GM15510 (cell line): ENCODE results near the gene HECTD1.

Source experiments
- POLR2A ChIP-seq: IDR thresholded peaks from 3 replicates; pipeline ENCODE4 v1.6.1; 2011; ENCODE audit warnings: borderline replicate concordance; ENCODE audit not compliant: insufficient read length; ENCODE audit errors: extremely low read depth

Gene HECTD1

DNA sequence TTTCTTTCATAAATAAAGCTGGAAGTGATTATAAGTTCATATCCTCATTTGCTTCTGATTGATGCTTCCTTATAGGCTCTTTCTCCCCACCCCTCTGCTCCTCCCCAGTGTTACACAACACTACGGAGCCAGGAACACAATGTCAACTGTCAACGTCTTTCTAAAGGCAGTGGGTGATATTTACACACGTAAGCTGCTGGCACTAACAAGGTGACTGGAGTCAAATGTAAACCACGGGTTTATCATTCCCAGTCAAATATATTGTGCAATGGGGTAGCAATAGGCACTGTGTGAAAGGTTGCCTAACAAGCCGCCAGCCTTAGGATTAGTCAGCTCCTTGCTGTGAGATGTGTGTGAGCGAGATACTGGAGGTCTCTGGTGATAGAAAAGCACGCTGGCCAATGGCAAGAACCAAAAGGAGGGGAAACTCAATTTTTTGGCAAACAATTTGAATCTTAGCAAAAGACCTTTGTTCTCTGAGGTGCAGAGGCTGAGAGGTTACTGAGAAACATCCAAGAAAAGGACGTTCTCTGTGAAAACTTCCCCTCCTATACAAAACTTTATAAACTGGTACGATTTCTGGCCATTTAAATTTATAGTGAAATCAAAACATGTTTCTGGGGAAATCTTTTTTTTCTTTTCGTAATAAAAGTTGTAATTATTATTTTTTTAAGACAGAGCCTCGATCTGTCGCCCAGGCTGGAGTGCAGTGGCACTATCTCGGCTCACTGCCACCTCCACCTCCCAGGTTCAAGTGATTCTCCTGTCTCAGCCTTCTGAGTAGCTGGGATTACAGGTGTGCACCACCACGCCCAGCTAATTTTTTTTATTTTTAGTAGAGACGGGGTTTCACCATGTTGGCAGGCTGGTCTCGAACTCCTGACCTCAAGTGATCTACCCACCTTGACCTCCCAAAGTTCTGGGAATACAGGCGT, 22.3 kb upstream of the HECTD1 start:
- TF ChIP-seq POLR2A, result no peak

DNA sequence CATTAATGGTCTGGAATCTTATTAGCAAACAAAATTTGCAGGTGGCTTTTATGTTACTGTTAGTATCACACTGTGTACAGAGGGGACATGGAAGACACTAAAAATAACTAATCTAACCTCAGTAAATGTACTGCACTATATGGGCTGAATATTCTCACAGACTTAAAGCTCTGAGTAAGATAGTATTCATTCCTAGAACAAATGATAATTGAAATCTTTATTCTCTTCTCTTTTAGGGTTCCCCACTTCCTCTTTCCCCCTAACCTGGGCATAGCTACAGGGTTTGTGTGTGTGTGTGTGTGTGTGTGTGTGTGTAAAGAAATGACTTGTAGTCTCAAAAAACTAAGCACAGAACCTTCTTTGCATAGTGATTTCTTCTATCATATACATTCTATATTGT, 21.4 kb upstream of the HECTD1 start:
- TF ChIP-seq POLR2A, result no peak

DNA sequence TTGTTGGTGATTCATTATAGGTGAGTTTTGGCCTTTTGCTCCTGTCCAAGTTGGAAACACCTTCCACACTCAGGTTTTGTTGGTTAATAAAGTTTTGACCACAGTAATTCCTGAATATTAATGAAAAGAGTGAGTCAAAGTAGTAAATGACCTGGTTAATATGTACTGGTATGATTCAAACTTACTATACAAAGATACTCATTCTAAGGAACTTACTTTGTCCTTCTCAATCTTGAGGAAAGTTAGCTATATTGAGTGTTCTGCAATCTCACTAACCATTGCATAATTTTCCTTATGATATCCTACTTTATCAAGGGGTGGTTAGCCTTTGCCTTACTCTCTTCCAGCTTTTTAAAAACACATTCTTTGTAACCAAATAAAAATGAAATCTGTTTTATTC, 20.9 kb upstream of the HECTD1 start:
- TF ChIP-seq POLR2A, result no peak

DNA sequence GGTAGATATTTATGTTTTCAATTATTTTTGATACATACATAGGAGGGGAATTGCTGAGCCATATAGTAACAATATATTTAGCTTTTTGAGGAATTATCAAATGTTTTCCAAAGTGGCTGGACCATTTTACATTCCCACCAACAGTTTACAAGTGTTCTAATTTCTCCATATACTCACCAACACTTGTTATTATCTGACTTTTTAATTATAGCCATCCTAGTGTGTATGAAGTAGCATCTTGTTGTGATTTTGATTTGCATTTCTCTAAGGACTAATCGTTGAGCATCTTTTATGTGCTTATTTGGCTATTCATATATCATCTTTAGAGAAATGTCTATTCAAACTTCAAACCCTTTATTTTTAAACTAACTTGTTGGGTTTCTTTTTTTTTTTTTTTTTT, 17.2 kb upstream of the HECTD1 start:
- no peak for TF ChIP-seq POLR2A

DNA sequence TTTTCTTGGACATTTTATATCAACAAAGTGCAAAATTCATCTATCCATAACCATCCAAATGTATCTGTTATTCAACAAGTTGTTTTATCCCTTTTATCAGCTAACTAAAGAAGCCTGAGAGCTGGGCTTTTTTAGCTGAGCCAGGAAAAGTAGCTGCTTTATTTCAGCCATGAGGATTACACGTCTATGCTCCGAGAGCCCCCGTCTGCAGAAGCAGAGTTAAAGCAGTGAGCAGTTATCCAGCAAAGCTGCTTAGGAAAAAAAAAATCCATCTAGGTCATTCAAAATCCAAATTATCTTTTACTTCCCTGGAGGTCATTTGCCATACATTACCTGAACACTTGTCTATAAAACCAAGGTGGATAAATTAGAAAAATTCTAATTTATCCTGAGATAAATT, 15.7 kb upstream of the HECTD1 start:
- TF ChIP-seq POLR2A, result no peak

DNA sequence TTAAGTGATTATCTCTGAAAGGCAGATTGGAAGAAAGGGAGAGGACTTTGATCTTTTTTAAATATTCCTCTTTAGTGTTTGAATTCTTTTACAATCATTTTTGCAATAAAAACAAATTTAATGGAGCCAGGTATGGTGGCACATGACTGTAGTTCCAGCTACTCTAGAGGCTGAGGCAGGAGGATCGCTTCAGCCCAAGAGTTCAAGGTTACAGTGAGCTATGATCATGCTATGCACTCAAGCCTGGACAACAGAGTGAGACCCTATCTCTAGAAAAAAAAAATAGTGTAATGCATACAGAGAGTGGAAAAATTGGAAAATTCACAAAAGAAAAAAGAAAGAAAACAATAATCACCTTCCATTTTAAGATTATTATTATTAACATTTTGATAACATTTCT, 15.2 kb upstream of the HECTD1 start:
- TF ChIP-seq POLR2A, result no peak

DNA sequence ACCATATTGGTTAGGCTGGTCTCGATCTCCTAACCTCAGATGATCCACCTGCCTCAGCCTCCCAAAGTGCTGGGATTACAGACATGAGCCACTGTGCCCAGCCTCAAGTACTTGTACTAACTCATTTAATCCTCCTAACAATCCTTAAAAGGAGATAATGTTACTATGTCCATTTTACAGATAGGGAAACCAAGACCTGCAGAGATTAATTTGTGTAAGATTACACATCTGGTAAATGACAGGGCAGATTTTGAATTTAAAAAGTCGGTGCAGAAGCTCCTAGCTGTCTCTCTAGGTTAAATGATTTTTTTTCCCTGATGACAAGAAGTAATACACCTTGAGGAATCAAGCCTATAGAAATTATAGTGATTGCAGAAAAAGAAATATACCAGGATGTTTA, 13.7 kb upstream of the HECTD1 start:
- TF ChIP-seq POLR2A, result no peak

DNA sequence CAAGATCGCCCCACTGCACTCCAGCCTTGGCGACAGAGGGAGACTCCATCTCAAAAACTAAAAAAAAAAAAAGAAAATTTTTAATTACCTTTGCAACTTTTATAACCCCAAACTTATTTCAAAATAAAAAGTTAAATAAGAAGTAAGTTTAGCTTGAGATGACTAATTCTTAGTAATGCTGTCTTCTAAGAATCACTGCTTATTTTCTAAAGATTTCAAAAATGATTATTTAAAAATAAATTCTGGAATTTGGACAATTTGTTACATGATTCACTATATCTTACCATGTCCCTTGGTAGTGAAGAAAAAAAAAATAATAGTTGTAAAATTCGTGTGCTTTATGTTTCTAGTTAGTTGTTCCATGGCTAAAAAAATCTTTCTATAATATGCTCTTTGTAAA, 11.6 kb upstream of the HECTD1 start:
- TF ChIP-seq POLR2A, result no peak

DNA sequence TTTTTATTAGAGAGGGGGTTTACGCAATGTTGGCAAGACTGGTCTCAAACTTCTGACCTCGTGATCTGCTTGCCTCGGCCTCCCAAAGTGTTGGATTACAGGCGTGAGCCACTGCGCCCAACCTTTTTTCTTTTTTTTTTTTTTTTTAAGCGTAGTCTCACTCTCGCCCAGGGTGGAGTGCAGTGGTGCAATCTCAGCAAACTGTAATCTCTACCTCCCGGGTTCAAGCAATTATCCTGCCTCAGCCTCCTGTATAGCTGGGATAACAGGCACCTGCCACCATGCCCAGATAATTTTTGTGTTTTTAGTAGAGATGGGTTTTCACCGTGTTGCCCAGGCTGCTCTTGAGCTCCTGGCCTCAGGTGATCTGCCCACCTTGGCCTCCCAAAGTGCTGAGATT, 8.8 kb upstream of the HECTD1 start:
- TF ChIP-seq POLR2A, result no peak

DNA sequence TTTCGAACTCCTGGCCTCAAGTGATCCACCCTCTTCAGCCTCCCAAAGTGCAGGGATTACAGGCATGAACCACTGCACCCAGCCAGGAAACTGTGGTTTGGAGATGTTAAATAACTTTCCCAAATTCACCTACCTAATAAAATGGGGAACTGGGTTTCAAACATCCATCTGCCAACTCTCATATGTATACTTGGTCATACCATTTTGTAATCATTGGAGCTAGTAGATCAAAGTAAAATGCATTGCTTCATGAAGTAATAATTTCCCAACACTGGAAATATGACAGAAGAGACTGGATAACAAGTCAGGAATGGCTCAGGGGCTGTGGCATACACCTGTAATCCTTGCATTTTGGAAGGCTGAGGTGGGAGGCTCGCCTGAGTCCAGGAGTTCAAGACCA, 5.3 kb upstream of the HECTD1 start:
- no peak for TF ChIP-seq POLR2A

DNA sequence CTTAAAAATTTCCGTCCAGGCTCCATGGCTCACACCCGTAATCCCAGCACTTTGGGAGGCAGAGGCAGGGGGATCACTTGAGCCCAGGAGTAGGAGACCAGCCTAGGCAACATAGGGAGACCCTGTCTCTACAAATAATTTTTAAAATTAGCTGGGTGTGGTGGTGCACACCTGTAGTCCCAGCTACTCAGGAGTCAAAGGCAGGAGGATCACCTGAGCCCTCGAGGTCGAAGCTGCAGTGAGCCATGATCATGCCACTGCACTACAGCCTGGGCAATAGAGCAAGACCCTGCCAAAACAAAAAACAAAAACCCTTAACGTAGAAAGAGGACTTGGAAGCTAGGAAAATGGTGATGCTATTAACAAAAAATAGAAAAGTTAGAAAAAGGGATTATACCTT, 2.0 kb upstream of the HECTD1 start:
- TF ChIP-seq POLR2A, result no peak

DNA sequence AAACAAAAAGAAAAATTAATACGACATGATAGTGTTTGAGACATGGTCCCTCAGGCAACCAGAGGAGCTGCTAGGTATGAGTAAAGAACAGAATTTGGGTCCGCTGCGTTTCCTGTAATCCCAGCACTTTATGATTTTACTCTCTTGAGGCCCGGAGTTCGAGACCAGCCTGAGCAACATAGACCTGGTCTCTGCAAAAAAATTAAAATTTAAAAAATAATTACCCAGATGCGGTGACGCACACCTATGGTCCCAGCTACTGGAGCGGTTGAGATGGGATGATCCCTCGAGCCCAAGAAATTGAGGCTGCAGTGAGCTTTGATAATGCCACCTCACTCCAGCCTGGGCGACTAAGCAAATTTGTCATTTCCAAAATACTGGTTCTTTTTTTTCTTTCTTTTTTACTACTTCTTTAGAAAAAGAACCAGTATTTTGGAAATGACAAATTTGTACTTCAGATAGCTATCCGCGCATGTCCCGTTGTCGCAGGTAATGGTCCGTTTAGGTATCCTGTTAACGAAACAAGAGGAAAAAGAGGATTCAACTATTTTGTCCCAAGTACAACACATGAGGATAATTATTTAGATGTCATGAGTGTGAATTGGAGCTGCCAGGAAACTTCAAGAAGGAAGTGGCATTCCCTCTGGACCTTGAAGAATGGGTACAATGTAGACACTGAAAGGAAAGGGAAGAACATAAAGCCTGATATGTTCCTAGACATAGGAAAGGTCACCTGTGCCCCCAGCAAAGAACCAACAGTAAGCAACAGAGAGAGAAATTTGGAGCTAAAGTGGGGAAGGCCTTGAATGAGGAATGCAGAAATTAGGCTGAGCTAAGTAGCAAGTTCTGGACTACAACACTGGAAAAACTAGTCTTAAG, 1.2 kb upstream of the HECTD1 start:
- no peak for TF ChIP-seq POLR2A

DNA sequence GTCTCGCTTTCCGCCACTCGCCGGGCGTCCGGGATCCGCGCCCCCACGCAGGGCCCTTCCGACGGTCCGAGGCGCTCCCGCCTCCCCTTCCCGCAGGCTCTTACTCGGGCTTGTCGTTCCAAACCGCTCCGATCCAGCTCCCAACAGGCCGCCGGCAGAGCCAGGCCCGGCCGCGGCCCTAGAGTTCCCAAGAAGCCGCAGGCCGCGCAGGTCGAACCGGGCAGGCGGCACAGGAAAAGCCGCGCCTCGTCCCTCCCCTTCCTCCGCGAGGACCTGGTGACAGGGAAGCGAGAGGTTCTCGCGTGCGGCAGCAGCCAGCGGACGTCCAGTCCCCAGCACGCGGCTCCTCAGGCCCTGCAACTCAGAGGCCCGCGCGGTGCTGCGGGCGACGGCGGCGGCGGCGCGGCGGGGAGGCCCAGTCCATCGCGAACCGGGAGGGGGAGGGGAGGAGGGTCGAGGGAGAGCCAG, 272 bp downstream of the HECTD1 start:
- no peak for TF ChIP-seq POLR2A

DNA sequence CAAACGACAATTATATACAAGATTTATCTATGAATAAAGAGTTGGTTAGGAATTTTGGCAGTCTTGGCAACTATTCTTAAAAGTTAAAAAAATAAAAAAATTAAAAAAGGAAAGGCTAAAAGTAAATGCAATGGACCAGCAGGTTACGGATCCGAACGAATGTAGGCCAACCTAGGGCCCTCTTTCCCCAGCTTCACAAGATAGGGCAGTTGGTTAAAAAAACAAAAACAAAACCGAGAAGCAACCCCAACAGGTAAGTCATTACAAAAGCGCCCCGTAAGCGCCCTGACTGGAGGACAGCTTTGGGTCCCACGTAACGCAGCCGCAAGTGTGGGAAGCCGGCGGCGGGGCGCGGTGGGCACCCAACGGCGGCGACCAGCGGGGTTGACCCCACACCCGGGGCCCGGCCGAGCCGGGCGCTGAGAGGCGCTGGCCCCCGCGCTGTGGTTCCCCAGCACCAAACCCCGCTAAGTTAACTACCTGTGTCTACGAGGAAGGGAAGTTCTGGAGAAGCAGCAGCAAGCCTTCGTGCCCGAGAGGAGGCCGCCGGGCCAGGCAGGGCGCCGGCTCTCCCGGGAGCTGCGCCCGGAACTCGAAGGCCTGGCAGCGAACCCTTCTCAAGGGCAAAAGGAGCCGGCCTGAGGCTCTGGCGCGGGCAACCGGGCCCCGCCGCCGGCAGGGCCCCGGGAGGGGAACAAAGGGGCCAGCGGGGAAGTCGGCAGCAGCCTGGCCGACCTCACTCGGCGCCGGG, 882 bp downstream of the HECTD1 start:
- peak; percentile 45 for TF ChIP-seq POLR2A
